IMR-90 (cell line): ENCODE results near the gene UROD. TPM values are rescaled to one million over a fixed set of nuclear protein-coding genes. Genes with fewer than 3 reads are reported as not detected.

ENCODE experiments used
- ATAC-seq: fragments of 200-7000 bp; cut with Tn5 transposase; 2 replicates; pipeline ENCODE4 v1.9.1; 2020; ENCODE audit warnings: low read depth, mild to moderate bottlenecking, moderate library complexity
- BruUV-seq: library from RNA; stranded (reverse); fragments of 400-500 nt; replicated peaks from 2 replicates; lab custom pipeline; 2021; lab: Mats Ljungman, UMichigan
- CTCF ChIA-PET: fragments of 300-600 bp; formaldehyde crosslinking; extraction: SDS; loops from one replicate; lab custom pipeline; 2021; ENCODE audit warnings: antibody characterized with exemption; lab: Yijun Ruan, JAX
- POLR2A ChIA-PET: fragments of 300-600 bp; sonication (Branson Sonifier 250); formaldehyde crosslinking; loops from one replicate; lab custom pipeline; 2022; ENCODE audit warnings: antibody characterized with exemption; ENCODE audit not compliant: unreplicated experiment; lab: Charles Lee
- DNase-seq: peaks from one replicate; pipeline ENCODE4 v3.0.0; 2013
- H2AFZ ChIP-seq: replicated peaks from 2 replicates; pipeline ENCODE3; 2013; ENCODE audit warnings: low read length, mild to moderate bottlenecking; ENCODE audit not compliant: poor library complexity
- H2AK5ac ChIP-seq: 2 replicates; pipeline ENCODE4 v1.6.1; 2013; ENCODE audit warnings: low read depth, low read length, inconsistent platforms
- H2AK9ac ChIP-seq: replicated peaks from 2 replicates; pipeline ENCODE3; 2013; ENCODE audit warnings: mild to moderate bottlenecking, low read depth, low read length, moderate library complexity; ENCODE audit not compliant: poor library complexity
- H2BK120ac ChIP-seq: 2 replicates; pipeline ENCODE4 v1.6.1; 2013; ENCODE audit warnings: low read depth, low read length, inconsistent platforms
- H2BK15ac ChIP-seq: 3 replicates; pipeline ENCODE4 v1.6.1; 2013; ENCODE audit warnings: low read depth, low read length, inconsistent platforms
- H2BK20ac ChIP-seq: 2 replicates; pipeline ENCODE4 v1.6.1; 2013; ENCODE audit warnings: low read depth, mild to moderate bottlenecking, inconsistent platforms, low read length, moderate library complexity
- H2BK5ac ChIP-seq: 2 replicates; pipeline ENCODE4 v1.6.1; 2013; ENCODE audit warnings: mild to moderate bottlenecking, low read depth, low read length, inconsistent platforms; ENCODE audit not compliant: poor library complexity, severe bottlenecking
- H3K14ac ChIP-seq: replicated peaks from 2 replicates; pipeline ENCODE4 v1.6.1; 2013; ENCODE audit warnings: low read depth, low read length, inconsistent platforms
- H3K18ac ChIP-seq: 2 replicates; pipeline ENCODE4 v1.6.1; 2013; ENCODE audit warnings: low read depth, low read length, control low read depth
- H3K23ac ChIP-seq: 2 replicates; pipeline ENCODE4 v1.6.1; 2013; ENCODE audit warnings: low read depth, low read length, inconsistent platforms
- H3K27ac ChIP-seq: 2 replicates; pipeline ENCODE4 v1.5.1; 2013; ENCODE audit warnings: mild to moderate bottlenecking, control low read depth, low read length; ENCODE audit not compliant: insufficient read depth
- H3K27me3 ChIP-seq: 2 replicates; pipeline ENCODE4 v1.6.1; 2013; ENCODE audit warnings: low read length; ENCODE audit not compliant: control insufficient read depth, insufficient read depth
- H3K36me3 ChIP-seq: 2 replicates; pipeline ENCODE4 v1.6.1; 2013; ENCODE audit warnings: low read length, mixed read lengths; ENCODE audit not compliant: control insufficient read depth, insufficient read depth
- H3K4ac ChIP-seq: 2 replicates; pipeline ENCODE4 v1.6.1; 2013; ENCODE audit warnings: low read depth, low read length, inconsistent platforms
- H3K4me1 ChIP-seq: 2 replicates; pipeline ENCODE4 v1.6.1; 2013; ENCODE audit warnings: low read length, mixed read lengths; ENCODE audit not compliant: control insufficient read depth, insufficient read depth
- H3K4me2 ChIP-seq: 2 replicates; pipeline ENCODE4 v1.6.1; 2013; ENCODE audit warnings: low read depth, mild to moderate bottlenecking, control low read depth, low read length, moderate library complexity
- H3K4me3 ChIP-seq: 2 replicates; pipeline ENCODE4 v1.5.1; 2013; ENCODE audit warnings: low read depth, mild to moderate bottlenecking, control low read depth, low read length, moderate library complexity; ENCODE audit not compliant: insufficient read depth
- H3K56ac ChIP-seq: 2 replicates; pipeline ENCODE4 v1.6.1; 2013; ENCODE audit warnings: low read length, inconsistent platforms; ENCODE audit not compliant: insufficient read depth; ENCODE audit errors: extremely low read depth
- H3K79me1 ChIP-seq, 2 experiments: 2 replicates each; pipeline ENCODE4 v1.6.1; 2013; ENCODE audit warnings: low read length in 2 of 2, inconsistent platforms in 1 of 2, low read depth in 1 of 2
- H3K9ac ChIP-seq: 2 replicates; pipeline ENCODE4 v1.6.1; 2013; ENCODE audit warnings: low read depth, low read length, control low read depth
- H3K9me1 ChIP-seq: 2 replicates; pipeline ENCODE4 v1.6.1; 2013; ENCODE audit warnings: low read length, inconsistent platforms; ENCODE audit not compliant: insufficient read depth
- H3K9me3 ChIP-seq: 2 replicates; pipeline ENCODE4 v1.6.1; 2013; ENCODE audit warnings: low read length; ENCODE audit not compliant: control insufficient read depth, insufficient read depth
- H4K20me1 ChIP-seq: 2 replicates; pipeline ENCODE4 v1.6.1; 2013; ENCODE audit warnings: low read length, inconsistent platforms; ENCODE audit not compliant: insufficient read depth
- H4K5ac ChIP-seq: 2 replicates; pipeline ENCODE4 v1.6.1; 2013; ENCODE audit warnings: mild to moderate bottlenecking, low read depth, low read length, control low read depth
- H4K8ac ChIP-seq, 2 experiments: 2 replicates each; pipeline ENCODE4 v1.6.1; 2013; ENCODE audit warnings: low read depth in 2 of 2, low read length in 2 of 2, control low read depth in 1 of 2, inconsistent platforms in 1 of 2
- H4K91ac ChIP-seq: 2 replicates; pipeline ENCODE4 v1.6.1; 2013; ENCODE audit warnings: low read depth, low read length, inconsistent platforms; ENCODE audit not compliant: insufficient read depth
- CTCF ChIP-seq: conservative IDR thresholded peaks from 2 replicates; pipeline ENCODE4 v1.5.1; 2012; ENCODE audit warnings: mild to moderate bottlenecking, low read depth, low read length, improper control_type of control experiment
- MAFK ChIP-seq: IDR thresholded peaks from 2 replicates; pipeline ENCODE4 v1.6.1; 2012; ENCODE audit warnings: low read depth, low read length, improper control_type of control experiment
- MAZ ChIP-seq: IDR thresholded peaks from 2 replicates; pipeline ENCODE4 v1.6.1; 2012; ENCODE audit warnings: low read depth, mild to moderate bottlenecking, low read length, improper control_type of control experiment, moderate library complexity, borderline replicate concordance
- POLR2A ChIP-seq: IDR thresholded peaks from 2 replicates; pipeline ENCODE4 v1.6.1; 2012; ENCODE audit warnings: mild to moderate bottlenecking, low read depth, low read length
- RAD21 ChIP-seq: IDR thresholded peaks from 2 replicates; pipeline ENCODE4 v1.6.1; 2012; ENCODE audit warnings: low read length, improper control_type of control experiment
- SMC3 ChIP-seq: fragments of 150-350 bp; IDR thresholded peaks from 2 replicates; pipeline ENCODE4 v1.6.1; 2016; ENCODE audit warnings: low read depth, mild to moderate bottlenecking, antibody characterized with exemption, low read length, moderate library complexity
- WGBS, 2 experiments: methylation state at CpG; one replicate each; pipeline versions ENCODE4 v1.1.5 to v1.1.7; 2013; ENCODE audit warnings: missing lambda C conversion rate in 2 of 2; ENCODE audit not compliant: insufficient read length in 1 of 2; ENCODE audit errors: extremely low coverage in 2 of 2; 5-methylcytosine and 5-hydroxymethylcytosine counted together
- dilution Hi-C: fragments of 300-500 bp; cut with HindIII; formaldehyde crosslinking; loops from one replicate; pipeline ENCODE4 v1.14.3; 2018; ENCODE audit warnings: low sequenced_read_pairs; ENCODE audit not compliant: unreplicated experiment
- in situ Hi-C: fragments of 300-500 bp; cut with MboI; formaldehyde crosslinking; loops from 3 replicates; pipeline ENCODE4 v1.14.3; 2019; ENCODE audit warnings: low sequenced_read_pairs, inconsistent platforms, mixed read lengths
- intact Hi-C: fragments of 100-400 bp; cut with micrococcal nuclease; formaldehyde crosslinking; loops from 2 replicates; pipeline ENCODE4 v1.10.0; 2022
- polyA plus RNA-seq, 3 experiments: library from polyadenylated mRNA; depleted of rRNA; stranded (reverse); fragments of >200 nt; gene quantifications; 2 replicates each; pipeline ENCODE4 v1.2.3, GENCODE V29; 2012; ENCODE audit warnings: low replicate concordance in 1 of 3
- total RNA-seq: library from RNA; depleted of rRNA; stranded (reverse); fragments of >200 nt; gene quantifications from 2 replicates; pipeline ENCODE4 v1.2.3, GENCODE V29; 2012

Gene UROD
- total and polyA plus RNA-seq, 2 of the 4 experiments (the other 2 are of a cell fraction): 220 to 224 TPM

- dilution Hi-C loops: no loop called here
- H3K9me3 ChIP-seq: no peaks in the 10 kb centered on the region
- no peak overlapping the region for H3K27ac ChIP-seq
- H2BK15ac ChIP-seq: no peak overlapping the region
- CTCF ChIA-PET: interaction anchor here (0.6 to 3.9 kb wide), 5 partner anchors 11 to 322 kb away, joined by 3 to 53 read pairs (median 4); partner anchors contain the start of genes MUTYH and TOE1
- H4K91ac ChIP-seq: no peak overlapping the region
- no peak overlapping the region for H4K8ac ChIP-seq
- H4K20me1 ChIP-seq: peaks cover 3% of the 10 kb centered on the region; the same call in 1 of the 2 replicates
- peak; percentile 53 for DNase-seq
- peaks cover 3% of the 10 kb centered on the region; the same call in 1 of the 2 replicates for H3K4me1 ChIP-seq
- no peak overlapping the region for H3K14ac ChIP-seq
- H4K5ac ChIP-seq: no peak overlapping the region
- H3K27me3 ChIP-seq: peaks cover 1% of the 10 kb centered on the region; the same call in 1 of the 2 replicates
- peaks cover 2 to 15% of the 10 kb centered on the region in 2 experiments; a peak in 2 of 4 replicates for H3K79me1 ChIP-seq
- peaks cover 6% of the 10 kb centered on the region; the same call in 1 of the 2 replicates for H3K36me3 ChIP-seq
- H3K18ac ChIP-seq: no peak overlapping the region
- no peak overlapping the region for H3K4me2 ChIP-seq
- no peak overlapping the region for H2BK120ac ChIP-seq
- WGBS, 2 experiments: 50% methylated on average over 5 of the region's 16 CpGs; no CpG with 5 or more reads in 1 of the 2 experiments
- in situ Hi-C loops: no loop called here
- intact Hi-C loops: loop anchor here (1.0 kb wide), 2 partner anchors 282 to 475 kb away; no protein-coding TSS in a partner anchor
- BruUV-seq: no TSS peak
- peak overlapping the region; percentile 79 for H2AFZ ChIP-seq
- H3K4me3 ChIP-seq: no peak overlapping the region
- H2AK9ac ChIP-seq: no peak overlapping the region
- no peak overlapping the region for H3K4ac ChIP-seq
- no peak overlapping the region for H2AK5ac ChIP-seq
- no peak overlapping the region for H3K23ac ChIP-seq
- H3K9me1 ChIP-seq: no peaks in the 10 kb centered on the region
- peak; percentile 87 for ATAC-seq
- H3K56ac ChIP-seq: no peak overlapping the region
- TF ChIP-seq MAFK (no peak), MAZ (no peak), CTCF (peak; percentile 76), SMC3 (peak; percentile 82), POLR2A (no peak), RAD21 (peak; percentile 78)
- no peak overlapping the region for H2BK20ac ChIP-seq
- no peak overlapping the region for H2BK5ac ChIP-seq
- H3K9ac ChIP-seq: no peak overlapping the region
- POLR2A ChIA-PET: interaction anchor here (1.3 kb wide), 1 partner anchor 278 kb away, joined by 4 read pairs; no protein-coding TSS in a partner anchor
These were observed 6.7 kb downstream of the UROD start for GRCh38 chr1:45018599-45019230.
